Neural cell (in vitro differentiated cells): Measurements from ENCODE around the gene PGM1.

Experiments
- CTCF ChIP-seq: fragments of 450-650 bp; IDR thresholded peaks from 2 replicates; pipeline ENCODE4 v1.5.1; 2014; ENCODE audit warnings: antibody characterized with exemption, mild to moderate bottlenecking, moderate library complexity; ENCODE audit not compliant: poor library complexity, severe bottlenecking
- EP300 ChIP-seq: fragments of 450-650 bp; conservative IDR thresholded peaks from 2 replicates; pipeline ENCODE4 v1.6.1; 2014; ENCODE audit warnings: antibody characterized with exemption, mild to moderate bottlenecking, moderate library complexity; ENCODE audit not compliant: poor library complexity, severe bottlenecking
- EZH2 ChIP-seq: fragments of 200-600, 300-800 bp; shearing (Covaris generic), sonication (generic); IDR thresholded peaks from 2 replicates; pipeline ENCODE4 v1.6.1; 2014; ENCODE audit warnings: antibody characterized with exemption, low read length, borderline replicate concordance, mild to moderate bottlenecking; ENCODE audit not compliant: insufficient read depth, poor library complexity, severe bottlenecking
- MXI1 ChIP-seq: fragments of 450-650 bp; conservative IDR thresholded peaks from 2 replicates; pipeline ENCODE4 v1.6.1; 2014; ENCODE audit warnings: antibody characterized with exemption, mild to moderate bottlenecking; ENCODE audit not compliant: poor library complexity, severe bottlenecking
- POLR2AphosphoS5 ChIP-seq: IDR thresholded peaks from 2 replicates; pipeline ENCODE4 v1.6.1; 2012
- RAD21 ChIP-seq: fragments of 450-650 bp; conservative IDR thresholded peaks from 2 replicates; pipeline ENCODE4 v1.6.1; 2014; ENCODE audit warnings: antibody characterized with exemption, mild to moderate bottlenecking, moderate library complexity
- REST ChIP-seq: IDR thresholded peaks from 2 replicates; pipeline ENCODE4 v1.6.1; 2012; ENCODE audit warnings: borderline replicate concordance
- SMC3 ChIP-seq: fragments of 450-650 bp; conservative IDR thresholded peaks from 2 replicates; pipeline ENCODE4 v1.6.1; 2014; ENCODE audit warnings: antibody characterized with exemption, mild to moderate bottlenecking, moderate library complexity; ENCODE audit not compliant: poor library complexity
- TAF1 ChIP-seq: IDR thresholded peaks from 2 replicates; pipeline ENCODE4 v1.6.1; 2012; ENCODE audit warnings: low read depth

- TF ChIP-seq TAF1 (no peak), REST (no peak), CTCF (no peak), POLR2AphosphoS5 (no peak), MXI1 (no peak), EZH2 (no peak), EP300 (no peak), RAD21 (no peak), SMC3 (no peak)
Measured at GRCh38 chr1:63690966-63691700, 97.9 kb downstream of the PGM1 start.
